Measurements from ENCODE around the gene EEFSEC. TPM values are rescaled to one million over a fixed set of nuclear protein-coding genes. Genes with fewer than 3 reads are reported as not detected.

Gene EEFSEC
- polyA plus RNA-seq, 1 experiment: 16.3 TPM

- Histone ChIP-seq H3K27me3 (ENCODE audit: control insufficient read depth, insufficient read depth, low read length) (no peaks in the 10 kb centered on the region), H3K4me3 (ENCODE audit: low read depth, low read length) (no peak overlapping the region), H3K36me3 (ENCODE audit: control insufficient read depth, insufficient read depth, low read length) (no peaks in the 10 kb centered on the region)
- POLR2A ChIA-PET: no interaction called here
- CTCF ChIA-PET: interaction anchor here (0.8 to 1.2 kb wide), 2 partner anchors 9 to 51 kb away, joined by 3 to 4 read pairs; no protein-coding TSS in a partner anchor
- no peak for DNase-seq (ENCODE audit: low read depth)
- no peak for TF ChIP-seq CTCF (IDR thresholded peaks at IDR 0.05; ENCODE audit: insufficient read depth, low read depth, low read length)
Measured at GRCh38 chr3:128372707-128373533, 219.6 kb downstream of the EEFSEC start.

GRCh38 chr3:128374746-128375445 lies 221.6 kb downstream of the EEFSEC start:
- H3K4me3 ChIP-seq (ENCODE audit: low read depth, low read length): no peak overlapping the region
- DNase-seq (ENCODE audit: low read depth): no peak
- H3K36me3 ChIP-seq (ENCODE audit: control insufficient read depth, insufficient read depth, low read length): no peaks in the 10 kb centered on the region
- ChIA-PET CTCF (interaction anchor here (1.6 kb wide), 1 partner anchor 10 kb away, joined by 3 read pairs; no protein-coding TSS in a partner anchor), POLR2A (no interaction called here)
- no peaks in the 10 kb centered on the region for H3K27me3 ChIP-seq (ENCODE audit: control insufficient read depth, insufficient read depth, low read length)
- TF ChIP-seq CTCF (IDR thresholded peaks at IDR 0.05; ENCODE audit: insufficient read depth, low read depth, low read length): no peak

GRCh38 chr3:128376516-128376915 lies 223.2 kb downstream of the EEFSEC start:
- no peak for DNase-seq (ENCODE audit: low read depth)
- Histone ChIP-seq H3K36me3 (ENCODE audit: control insufficient read depth, insufficient read depth, low read length) (no peaks in the 10 kb centered on the region), H3K27me3 (ENCODE audit: control insufficient read depth, insufficient read depth, low read length) (no peaks in the 10 kb centered on the region), H3K4me3 (ENCODE audit: low read depth, low read length) (no peak overlapping the region)
- no peak for TF ChIP-seq CTCF (IDR thresholded peaks at IDR 0.05; ENCODE audit: insufficient read depth, low read depth, low read length)
- CTCF ChIA-PET: no interaction called here
- POLR2A ChIA-PET: no interaction called here

- no peaks in the 10 kb centered on the region for H3K27me3 ChIP-seq (ENCODE audit: control insufficient read depth, insufficient read depth, low read length)
- no peak overlapping the region for H3K4me3 ChIP-seq (ENCODE audit: low read depth, low read length)
- TF ChIP-seq CTCF (IDR thresholded peaks at IDR 0.05; ENCODE audit: insufficient read depth, low read depth, low read length): no peak
- POLR2A ChIA-PET: no interaction called here
- no peak for DNase-seq (ENCODE audit: low read depth)
- CTCF ChIA-PET: no interaction called here
- no peaks in the 10 kb centered on the region for H3K36me3 ChIP-seq (ENCODE audit: control insufficient read depth, insufficient read depth, low read length)
Measured at GRCh38 chr3:128378631-128379347, 225.5 kb downstream of the EEFSEC start.

All from BJ (cell line).